HG03280 (cell line): ENCODE data around the gene NEDD4L.

ENCODE experiments used
- ATAC-seq: cut with Tn5 transposase; IDR thresholded peaks from one replicate; pipeline ENCODE4 v1.9.1; 2021; ENCODE audit warnings: mild to moderate bottlenecking, moderate library complexity; ENCODE audit not compliant: unreplicated experiment

NEDD4L gene

DNA sequence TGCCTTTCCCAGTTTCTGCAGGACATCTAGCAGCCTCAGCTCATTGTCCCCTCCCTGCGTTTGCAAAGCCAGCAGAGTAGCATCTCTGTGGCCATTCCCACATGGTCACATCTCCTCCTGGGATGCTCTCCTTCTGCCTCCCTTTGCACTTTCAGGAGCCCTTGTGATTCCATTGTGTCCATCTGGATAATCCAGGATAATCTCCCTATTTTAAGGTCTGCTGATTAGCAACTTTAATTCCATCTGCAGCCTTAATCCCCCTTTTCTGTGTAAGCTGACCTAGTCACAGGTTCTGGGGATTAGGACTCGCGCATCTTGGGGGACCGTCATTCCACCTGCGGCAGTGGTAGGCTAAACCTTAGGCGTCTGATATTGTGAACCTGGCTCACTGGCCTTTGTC is 70.7 kb downstream of the NEDD4L start:
- no peak for ATAC-seq

DNA sequence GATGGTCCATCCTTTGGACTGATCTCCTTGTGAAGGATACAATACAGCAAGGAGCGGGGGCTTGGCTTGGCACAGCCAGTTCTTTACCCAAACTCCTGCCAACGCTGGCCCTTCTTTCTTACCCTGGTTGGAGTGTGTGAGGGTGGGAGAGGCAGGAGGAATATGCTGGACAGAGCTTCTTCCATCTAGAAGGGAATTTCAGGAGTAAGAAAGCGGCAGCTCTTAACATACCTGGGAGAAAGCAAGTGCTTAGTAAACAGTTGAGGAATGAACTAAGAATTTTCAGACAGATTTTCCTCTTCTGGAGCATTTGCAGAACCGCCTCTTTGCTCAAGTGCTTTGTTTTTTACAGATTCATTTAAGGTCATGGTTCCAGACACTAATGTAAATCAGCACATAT is 72.8 kb downstream of the NEDD4L start:
- no peak for ATAC-seq

DNA sequence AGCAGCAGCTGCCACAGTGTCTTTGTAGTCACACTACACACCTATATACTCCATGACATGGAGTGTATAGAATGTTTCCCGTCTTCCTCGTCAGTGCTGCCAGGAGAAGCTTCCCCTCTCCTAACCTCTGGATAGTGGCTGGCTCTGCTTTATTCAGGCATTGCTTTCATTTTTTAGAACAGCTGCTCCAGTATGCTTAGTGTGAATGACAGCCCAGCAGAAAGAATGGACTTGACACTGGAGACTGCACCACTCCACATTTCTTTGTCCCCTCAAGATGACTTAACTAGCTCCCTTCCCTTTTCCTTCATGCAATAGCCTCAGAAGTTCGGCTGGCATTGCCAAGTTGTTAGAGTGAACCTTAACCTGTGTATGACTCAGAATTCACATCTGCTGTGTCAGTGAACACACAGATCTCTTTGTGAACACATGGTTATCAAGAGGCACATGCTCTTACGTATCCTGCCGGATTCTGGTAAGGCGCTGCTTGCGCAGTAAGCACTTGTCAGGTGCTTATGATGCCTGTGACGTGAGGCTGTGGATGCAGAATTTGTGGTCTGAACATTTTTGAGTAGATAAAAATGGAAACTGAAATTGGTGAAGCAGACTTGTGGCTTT is 73.9 kb downstream of the NEDD4L start:
- no peak for ATAC-seq

DNA sequence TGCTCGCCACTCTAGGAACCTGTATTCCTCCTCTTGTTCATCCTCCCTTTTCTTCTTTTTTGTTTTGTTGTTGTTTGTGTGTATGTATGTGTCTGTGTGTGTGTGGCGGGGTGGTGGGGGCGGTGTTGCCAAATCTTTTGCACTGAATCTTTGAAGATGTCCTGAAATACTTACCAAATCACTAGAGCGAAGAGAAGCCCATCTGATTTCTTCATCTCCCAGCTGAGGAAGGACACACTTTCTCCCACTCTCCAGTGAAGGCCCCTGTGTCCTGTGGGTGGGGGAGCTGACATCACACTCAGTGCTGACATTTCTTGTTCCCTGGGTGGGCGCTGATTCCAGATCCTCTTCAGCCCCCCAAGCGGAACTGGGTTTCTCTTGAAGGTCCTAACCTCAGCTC is 74.5 kb downstream of the NEDD4L start:
- ATAC-seq, result no peak

DNA sequence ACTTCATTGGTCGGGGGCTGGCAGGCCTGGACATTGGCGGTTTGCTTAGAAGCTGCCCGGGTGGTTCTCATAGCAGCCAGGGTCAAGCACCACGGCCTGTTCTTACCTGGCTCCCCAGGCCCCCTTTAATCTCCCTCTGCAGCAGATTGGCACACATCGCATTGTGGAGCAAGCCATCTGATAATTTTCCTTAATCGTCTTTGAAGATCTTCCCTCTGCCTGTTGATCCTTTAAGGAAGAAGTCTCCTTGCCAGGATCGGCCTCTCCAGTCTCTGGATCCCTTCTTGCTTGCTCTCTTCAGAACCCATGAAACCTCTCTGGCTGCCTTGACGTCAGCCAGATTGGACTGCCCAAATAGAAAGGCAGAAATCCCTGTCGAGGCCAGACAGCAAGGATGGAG is 75.8 kb downstream of the NEDD4L start:
- ATAC-seq, result no peak

DNA sequence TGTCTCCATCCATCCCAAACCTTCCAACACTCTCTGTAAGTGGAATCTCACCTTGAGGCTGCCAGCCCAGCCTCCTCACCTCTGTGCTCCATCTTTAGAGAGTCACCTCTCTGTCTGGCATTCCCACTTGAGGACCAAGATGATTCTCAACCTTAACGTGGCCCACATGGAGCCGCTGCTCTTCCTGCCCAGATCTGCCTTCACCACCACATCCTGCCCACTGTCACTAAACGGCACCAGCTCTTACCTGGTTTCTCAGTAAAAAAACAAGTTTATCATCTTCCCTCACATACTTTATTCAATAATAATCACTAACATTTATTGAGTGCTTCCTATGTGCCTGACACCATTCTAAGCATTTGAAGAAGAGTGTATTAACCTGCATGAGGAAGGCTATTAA is 80.4 kb downstream of the NEDD4L start:
- ATAC-seq, result no peak

DNA sequence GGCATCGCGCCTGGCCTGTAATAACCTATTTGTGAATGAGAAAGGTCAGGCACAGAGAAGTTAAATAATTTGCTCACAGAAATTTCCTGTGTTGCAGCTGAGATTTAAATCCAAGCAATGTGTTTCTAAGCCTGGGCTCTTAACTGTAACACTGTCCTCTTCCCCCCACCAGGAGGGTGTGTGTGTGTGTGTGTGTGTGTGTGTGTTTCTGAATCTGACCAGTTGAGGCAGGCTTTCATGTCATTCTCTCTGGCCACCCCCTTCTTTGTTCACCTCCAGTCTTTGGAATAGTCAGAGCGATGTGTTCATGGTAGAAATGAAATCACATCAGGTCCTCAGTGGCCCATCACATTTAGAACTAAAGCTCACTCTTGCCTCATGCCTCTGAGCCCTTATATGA is 81.2 kb downstream of the NEDD4L start:
- ATAC-seq, result no peak

DNA sequence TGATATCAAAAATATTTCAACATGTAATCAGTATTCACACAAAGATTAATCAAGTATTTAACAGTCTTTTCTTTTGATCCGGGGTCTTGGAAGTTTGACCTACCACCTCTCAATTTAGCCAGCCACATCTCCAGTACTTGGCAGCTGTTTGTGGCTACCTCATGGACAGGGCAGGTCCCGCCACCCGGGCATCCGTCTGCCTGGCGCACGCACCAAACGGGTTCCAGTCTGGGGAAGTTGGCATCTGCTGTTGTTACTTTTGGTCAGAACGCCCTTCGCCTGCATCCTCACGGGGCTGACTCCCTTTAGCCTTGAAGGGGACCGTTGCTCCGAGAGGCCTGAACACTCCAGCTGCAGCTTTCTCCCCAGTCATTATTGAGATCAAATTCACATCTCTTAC is 81.7 kb downstream of the NEDD4L start:
- ATAC-seq, result no peak

DNA sequence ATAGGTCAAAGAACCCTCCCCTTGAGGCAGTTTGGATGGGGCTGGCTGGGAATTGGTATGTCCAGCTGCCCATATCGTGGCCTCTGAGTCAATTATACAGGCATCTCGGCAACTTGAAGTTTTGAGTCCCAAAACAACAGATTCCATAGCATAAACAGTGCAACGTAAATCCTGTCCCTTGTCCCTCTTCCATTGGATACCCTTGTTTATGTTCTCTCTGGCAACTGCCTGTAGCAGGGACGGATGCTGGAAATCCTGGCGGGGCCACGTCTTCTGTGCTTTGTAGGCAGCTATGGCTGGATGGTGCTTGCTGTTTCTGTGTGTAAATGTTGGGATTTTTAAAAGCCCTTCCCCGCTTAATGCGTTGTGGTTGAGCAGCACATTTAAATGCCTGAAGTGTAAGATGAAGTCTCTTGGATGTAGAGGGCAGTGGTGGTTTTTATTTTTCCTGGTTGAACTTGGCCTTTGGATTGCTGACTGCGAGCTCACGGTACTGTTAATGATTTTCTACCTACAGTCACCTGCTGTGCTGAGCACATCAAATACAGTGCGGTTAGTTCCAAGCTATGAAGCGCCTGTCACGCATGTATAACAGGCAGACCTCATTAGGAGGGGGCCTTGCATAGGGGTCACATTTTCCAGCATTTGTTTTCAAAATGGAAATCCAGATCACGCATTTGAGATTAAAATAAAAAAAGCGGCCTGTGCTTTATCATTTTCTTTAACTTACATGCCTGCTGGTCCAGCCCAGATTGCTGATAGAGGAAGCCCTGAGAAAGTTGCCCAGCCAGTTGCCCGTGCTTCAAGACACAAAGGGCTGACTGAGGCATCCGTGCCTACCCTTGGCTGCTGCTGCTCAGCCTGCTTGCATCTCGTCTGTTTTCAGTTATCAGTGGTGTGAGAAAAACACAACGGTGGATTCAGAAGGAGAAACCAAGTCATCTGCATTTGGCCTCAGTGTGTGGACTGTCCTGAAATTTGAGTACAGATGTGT is 84.7 kb downstream of the NEDD4L start:
- ATAC-seq, result no peak

DNA sequence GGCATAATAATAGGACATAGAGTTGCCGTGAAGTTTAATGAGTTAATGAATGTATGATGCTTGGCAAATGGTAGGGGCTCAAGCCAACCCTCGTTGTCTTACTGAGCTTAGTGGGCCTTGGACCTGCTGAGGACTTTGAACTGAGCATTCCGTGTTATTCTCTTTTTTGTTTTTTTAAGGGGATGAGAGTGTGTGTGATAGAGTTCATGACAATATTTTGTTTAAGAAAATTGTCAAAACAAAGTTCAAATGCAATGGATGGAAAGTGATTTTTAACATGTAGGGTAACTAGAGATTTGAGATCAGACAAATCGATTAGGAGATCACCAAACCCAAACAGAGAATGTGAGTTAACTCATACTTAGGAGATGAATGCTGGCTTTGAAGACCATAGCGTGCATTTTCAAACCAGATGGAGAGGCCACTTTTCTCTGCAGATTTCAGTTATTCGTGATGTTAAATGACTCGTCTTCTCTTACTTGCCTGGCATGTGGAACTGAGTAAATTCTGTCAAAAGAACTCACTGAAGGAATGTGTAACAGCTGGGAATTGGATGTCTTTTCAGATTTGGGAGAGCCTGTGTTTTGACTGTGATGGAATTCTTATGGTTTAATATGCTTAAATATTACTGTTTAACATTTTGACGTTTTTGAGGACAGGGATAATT is 88.7 kb downstream of the NEDD4L start:
- ATAC-seq, result no peak

DNA sequence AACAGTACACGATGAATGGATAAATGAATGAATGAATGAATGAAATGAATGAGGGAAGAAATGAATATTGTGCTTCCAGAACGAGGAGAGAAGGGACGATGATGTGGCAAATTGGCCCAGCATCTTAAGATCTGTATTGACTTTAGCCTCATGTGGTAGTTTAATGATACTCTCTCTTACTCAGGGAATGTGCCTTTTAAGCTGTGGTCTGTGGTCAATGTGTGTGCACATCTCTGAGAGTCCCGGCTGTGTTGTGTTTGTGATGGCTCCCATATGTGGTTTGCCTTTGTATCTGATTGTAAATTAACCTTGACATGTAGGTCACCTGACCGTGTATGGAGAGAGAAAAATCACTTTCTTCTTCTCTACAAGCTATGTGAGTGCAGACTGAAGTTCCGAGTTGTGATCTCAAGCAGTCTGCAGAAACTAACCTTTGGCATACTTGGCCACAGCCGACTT is 91.2 kb downstream of the NEDD4L start:
- ATAC-seq, result no peak

DNA sequence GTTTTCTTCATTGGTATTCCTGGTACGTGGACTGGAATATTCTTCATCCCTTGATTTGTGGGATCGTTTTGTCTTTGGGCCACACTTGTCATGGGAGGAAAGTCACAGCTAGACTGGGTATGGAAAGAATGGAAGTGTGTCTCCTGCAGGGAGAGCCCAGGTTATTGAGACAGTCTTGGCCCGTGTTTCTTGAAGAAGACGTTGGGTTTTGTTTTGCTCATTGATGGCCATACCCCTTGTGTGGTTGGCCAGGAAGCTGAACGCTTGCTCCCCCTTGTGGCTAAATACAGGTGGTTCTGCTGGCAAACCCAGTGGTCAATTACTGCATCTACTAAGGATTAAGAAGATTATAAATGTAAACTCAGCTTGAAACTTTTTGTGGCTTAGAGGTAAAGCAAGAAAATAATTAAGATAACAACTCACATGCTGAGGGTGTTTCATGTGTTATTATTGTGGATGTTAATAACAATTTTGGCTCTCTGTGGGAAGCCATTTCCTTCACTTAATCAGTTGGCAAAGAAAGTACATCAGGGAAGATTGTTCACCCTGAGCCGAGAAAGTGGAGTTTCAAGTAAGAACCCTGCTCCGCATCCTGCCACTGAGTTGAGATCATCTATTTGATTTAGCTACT is 91.8 kb downstream of the NEDD4L start:
- peak; percentile 79 for ATAC-seq

DNA sequence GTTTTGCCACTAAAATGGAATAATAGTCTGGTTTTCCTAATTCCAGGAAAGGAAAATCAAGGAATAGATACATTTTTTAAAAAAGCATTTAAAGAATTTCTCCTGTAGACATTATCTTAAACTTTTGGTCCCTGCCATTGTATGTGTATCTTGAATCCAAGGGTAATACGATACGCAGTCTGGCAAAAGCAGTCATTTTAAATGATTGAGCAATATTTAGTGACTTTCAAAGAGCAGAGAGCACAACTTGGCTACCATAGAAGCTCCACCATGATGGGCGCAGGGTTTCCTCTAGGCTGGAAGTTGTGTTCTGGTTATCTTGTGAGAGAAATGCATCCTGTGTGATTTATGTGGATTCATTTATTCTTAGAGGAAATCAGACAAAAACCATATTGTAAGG is 92.9 kb downstream of the NEDD4L start:
- ATAC-seq, result no peak

DNA sequence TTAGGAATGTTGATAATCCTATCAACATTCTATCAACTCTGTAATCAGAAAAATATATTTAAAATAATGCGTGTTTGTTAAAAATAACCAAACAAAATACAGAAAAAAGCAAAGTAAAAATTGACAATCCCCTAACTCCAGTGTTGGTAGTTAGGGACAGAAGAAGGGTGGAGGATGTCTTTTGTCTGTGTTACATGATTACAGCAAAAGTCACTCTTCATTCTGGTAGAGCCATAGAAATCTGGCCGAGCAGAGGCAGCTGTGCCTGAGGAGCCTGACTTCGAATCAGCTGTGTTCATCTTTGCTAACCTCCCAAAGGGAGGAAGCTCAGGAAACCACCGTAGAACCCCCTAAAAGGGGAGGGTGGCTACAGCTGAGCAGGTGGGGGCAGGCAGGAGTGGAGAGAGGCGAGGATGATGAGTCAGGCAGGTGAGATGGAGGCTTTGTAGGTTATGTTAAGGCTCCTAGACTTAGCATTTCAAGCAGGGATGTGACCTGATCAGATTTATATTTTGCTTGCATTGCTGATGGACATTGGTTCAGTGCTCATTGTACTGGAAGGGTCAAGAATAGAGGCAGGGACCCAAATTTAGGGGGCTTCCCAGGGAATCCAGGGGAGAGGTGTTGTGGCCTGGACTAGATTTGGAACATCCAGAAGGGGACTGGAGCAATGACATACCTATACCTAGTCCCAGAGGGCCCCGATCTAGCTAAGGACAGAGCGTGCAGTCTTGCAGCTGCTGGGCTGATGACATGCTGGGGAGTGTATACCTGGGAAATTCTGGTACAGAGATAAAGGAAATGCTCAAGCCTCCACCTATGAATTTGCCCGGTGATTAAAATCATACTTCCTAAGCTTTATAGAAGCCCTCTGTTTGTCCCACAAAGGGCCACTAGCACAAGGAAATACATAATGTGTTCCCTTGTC is 95.7 kb downstream of the NEDD4L start:
- ATAC-seq, result no peak

DNA sequence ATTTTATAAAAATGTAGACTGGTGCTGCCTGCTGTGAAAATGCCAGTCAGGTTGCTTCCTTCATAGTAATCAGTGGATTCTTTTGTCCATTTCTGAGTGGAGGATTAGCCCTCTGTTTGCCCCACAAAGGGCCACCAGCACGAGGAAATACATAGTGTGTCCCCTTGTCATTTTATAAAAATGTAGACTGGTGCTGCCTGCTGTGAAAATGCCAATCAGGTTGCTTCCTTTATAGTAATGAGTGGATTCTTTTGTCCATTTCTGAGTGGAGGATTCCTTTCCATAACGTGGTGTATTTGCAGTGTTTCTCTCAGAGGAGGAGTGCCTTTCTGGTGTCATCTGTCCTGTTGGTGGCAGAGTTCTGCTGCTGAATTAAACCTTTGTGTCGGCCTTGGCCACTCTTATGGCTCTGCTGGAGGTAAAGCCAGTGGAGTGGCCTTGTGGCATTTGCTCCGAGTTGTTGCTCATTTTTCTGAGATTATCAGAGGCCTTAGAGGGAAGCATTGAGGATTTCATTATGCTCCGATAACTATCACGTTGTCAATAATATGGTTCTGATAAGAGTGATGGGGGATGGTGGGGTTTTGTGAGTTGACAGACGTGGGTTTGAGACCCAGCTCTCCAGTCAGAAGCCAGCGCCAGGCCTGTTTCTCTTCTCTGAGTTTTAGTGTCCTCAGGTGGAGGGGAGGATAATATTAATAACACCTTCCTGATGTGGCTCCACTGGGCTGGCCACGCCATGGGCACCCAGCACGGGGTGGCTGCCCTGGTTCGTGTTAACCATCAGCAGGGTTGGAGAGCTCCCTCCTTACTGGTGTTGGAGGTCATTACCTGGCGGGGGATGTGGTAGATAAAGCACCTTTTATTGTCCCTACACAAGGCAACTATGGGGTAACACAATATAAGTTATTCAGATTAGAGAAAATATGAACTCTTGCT is 96.6 kb downstream of the NEDD4L start:
- no peak for ATAC-seq

DNA sequence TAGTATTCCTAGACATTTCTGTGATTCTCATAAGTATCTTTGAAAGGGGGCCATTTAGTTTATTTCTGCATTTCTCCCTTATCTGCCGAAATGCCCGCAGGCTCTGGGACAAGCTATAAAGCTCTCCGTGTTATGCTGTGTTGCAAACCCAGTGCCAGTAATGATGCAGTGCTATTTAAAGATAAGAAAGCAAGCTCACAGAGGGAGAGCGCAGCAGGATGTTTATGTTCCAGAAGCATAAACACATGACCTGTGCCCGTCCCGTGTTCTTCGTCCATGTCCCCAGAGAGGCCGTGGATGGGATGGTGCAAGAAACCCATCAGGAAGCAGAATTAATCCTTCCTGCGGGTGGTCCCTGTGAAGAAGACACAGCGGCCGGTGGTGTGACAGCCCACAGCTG is 99.4 kb downstream of the NEDD4L start:
- no peak for ATAC-seq

DNA sequence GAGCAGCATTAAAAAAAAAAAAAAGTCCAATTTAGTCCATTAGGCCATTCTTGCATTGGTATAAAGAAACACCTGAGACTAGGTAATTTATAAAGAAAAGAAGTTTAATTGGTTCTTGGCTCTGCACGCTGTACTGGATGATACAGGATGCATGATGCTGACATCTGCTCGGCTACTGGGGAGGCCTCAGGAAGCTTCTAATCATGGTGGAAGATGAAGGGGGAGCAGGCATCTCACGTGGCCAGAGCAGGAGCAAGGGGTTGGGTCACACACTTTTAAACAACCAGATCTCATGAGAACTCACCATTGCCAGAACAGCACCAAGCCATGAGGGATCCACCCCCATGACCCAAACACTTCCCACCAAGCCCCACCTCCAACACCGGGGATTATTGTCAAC is 100.1 kb downstream of the NEDD4L start:
- no peak for ATAC-seq

DNA sequence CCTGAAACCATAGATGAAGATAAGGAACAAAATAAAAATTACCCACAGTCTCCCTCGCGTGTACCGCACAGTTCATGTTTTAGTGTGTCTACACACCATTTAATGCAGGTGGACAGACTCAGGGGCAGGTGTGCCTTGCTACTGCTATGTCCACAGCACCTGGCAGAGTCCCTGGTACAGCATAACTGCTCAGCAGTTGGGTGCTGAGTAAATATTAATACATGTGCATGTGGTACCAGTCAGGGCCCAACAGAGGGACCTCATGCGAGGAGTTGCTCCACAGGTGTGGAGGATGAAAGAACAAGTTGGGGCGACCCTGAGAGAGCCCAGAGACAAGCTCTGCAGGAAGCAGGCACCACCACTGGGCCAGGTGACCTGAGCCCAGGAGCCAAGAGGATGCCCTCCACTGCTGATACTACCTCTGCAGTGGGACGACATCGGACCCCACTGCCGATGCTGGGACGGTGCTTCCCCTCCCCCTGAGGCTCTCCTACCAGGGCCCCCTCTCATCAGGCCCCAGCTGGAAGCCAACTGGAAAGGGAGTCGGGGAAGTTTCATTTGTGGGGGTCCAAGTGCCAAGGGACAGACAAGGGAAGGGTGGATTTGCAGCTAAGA is 100.8 kb downstream of the NEDD4L start:
- no peak for ATAC-seq

DNA sequence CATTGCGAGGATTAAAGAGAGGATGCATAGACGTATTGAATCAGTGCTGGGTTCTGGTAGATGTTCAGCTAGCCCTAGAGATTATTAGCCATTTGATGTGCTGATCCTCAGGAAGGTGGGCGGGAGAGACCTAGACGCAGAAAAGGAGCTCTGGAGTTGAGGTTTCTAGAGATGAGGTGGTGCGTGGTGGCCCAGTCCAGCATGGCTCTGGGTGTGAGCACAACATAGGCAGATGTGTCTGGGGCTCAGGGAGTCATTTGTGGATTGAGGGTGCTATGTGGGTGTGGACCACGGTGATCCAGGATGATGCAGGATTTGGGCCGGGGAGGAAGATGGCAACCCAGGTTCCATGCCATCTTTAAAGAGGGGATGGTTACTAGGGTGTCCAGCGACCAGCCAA is 102.1 kb downstream of the NEDD4L start:
- no peak for ATAC-seq
